IMR-90 (cell line): ENCODE results near the gene POLR3K.

Experiments
- CEBPB ChIP-seq: IDR thresholded peaks from 2 replicates; pipeline ENCODE4 v1.6.1; 2012; ENCODE audit warnings: low read depth, low read length, improper control_type of control experiment
- CHD1 ChIP-seq: IDR thresholded peaks from 2 replicates; pipeline ENCODE4 v1.6.1; 2012; ENCODE audit warnings: low read depth, low read length, improper control_type of control experiment
- CTCF ChIP-seq: conservative IDR thresholded peaks from 2 replicates; pipeline ENCODE4 v1.5.1; 2012; ENCODE audit warnings: mild to moderate bottlenecking, low read depth, low read length, improper control_type of control experiment
- ELK1 ChIP-seq: fragments of 150-350 bp; IDR thresholded peaks from 2 replicates; pipeline ENCODE4 v1.6.1; 2016; ENCODE audit warnings: low read depth, mild to moderate bottlenecking, low read length, moderate library complexity, borderline replicate concordance
- FOS ChIP-seq: fragments of 150-350 bp; IDR thresholded peaks from 2 replicates; pipeline ENCODE4 v1.6.1; 2016; ENCODE audit warnings: low read depth, low read length
- MAZ ChIP-seq: IDR thresholded peaks from 2 replicates; pipeline ENCODE4 v1.6.1; 2012; ENCODE audit warnings: low read depth, mild to moderate bottlenecking, low read length, improper control_type of control experiment, moderate library complexity, borderline replicate concordance
- MXI1 ChIP-seq: IDR thresholded peaks from 2 replicates; pipeline ENCODE4 v1.6.1; 2012; ENCODE audit warnings: low read depth, mild to moderate bottlenecking, low read length, moderate library complexity, borderline replicate concordance
- NFE2L2 ChIP-seq: fragments of 150-350 bp; IDR thresholded peaks from 2 replicates; pipeline ENCODE4 v1.6.1; 2016; ENCODE audit warnings: low read depth, mild to moderate bottlenecking, low read length
- POLR2A ChIP-seq: IDR thresholded peaks from 2 replicates; pipeline ENCODE4 v1.6.1; 2012; ENCODE audit warnings: mild to moderate bottlenecking, low read depth, low read length
- RCOR1 ChIP-seq: IDR thresholded peaks from 2 replicates; pipeline ENCODE4 v1.6.1; 2012; ENCODE audit warnings: mild to moderate bottlenecking, low read length, improper control_type of control experiment; ENCODE audit not compliant: insufficient replicate concordance
- SMC3 ChIP-seq: fragments of 150-350 bp; IDR thresholded peaks from 2 replicates; pipeline ENCODE4 v1.6.1; 2016; ENCODE audit warnings: low read depth, mild to moderate bottlenecking, antibody characterized with exemption, low read length, moderate library complexity

DNA sequence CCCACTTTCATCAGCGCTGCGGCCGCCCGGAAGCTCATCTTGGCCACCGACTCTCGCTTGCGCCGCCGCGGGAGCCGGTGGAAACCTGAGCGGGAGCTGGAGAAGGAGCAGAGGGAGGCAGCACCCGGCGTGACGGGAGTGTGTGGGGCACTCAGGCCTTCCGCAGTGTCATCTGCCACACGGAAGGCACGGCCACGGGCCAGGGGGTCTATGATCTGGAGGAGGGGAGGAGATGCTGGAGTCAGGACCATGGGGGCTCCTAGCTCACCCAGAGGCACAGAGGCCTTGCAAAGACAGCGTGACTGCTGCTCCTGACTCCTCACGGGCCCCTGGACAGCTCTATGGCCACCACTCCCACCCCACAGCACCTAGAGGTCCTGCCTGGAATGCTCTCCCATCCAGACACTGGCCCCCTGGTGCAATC is 9.6 kb upstream of the POLR3K start:
- TF ChIP-seq CTCF: no peak
- no peak for TF ChIP-seq POLR2A
- TF ChIP-seq SMC3: no peak
- no peak for TF ChIP-seq ELK1
- no peak for TF ChIP-seq FOS
- TF ChIP-seq MAZ: no peak
- TF ChIP-seq NFE2L2: no peak
- TF ChIP-seq CHD1: no peak
- TF ChIP-seq MXI1: no peak
- TF ChIP-seq RCOR1: no peak
- no peak for TF ChIP-seq CEBPB
